ENCODE data around the gene PAQR7.

Gene PAQR7

DNA sequence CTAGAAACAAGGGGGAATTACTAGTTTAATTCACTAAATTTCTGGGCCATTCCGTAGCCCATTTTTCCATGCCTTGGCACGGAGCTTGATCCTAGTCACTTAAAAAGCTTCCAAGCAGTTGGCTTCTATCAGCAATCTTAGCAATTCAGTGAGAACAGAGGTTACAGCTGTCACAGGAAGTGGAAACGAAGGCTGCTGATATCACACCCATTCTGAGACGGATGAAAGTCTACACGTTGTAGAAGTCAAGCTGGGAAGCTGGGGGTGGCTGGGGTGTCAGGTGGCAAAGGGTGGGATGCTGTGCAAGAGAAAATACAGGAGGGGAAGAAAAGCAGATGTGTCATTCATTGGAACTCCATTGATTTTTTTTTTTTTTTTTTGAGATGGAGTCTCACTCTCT, 42.5 kb upstream of the PAQR7 start:
- TF ChIP-seq EGR1 (IDR thresholded peaks at IDR 0.05) (no peak), YY1 (IDR thresholded peaks at IDR 0.05; ENCODE audit: low read depth) (no peak), FOXM1 (IDR thresholded peaks at IDR 0.05; ENCODE audit: borderline replicate concordance, low read depth) (no peak), TEAD4 (IDR thresholded peaks at IDR 0.05) (no peak), EP300 (IDR thresholded peaks at IDR 0.05; ENCODE audit: borderline replicate concordance) (no peak), TAF1 (IDR thresholded peaks at IDR 0.05; ENCODE audit: low read depth) (no peak), ZBTB7A (IDR thresholded peaks at IDR 0.05; ENCODE audit: low read depth) (no peak), CREB1 (IDR thresholded peaks at IDR 0.05; ENCODE audit: low read depth) (no peak), RAD21 (IDR thresholded peaks at IDR 0.05; ENCODE audit: low read depth) (no peak), NFIC (IDR thresholded peaks at IDR 0.05) (no peak), TCF12 (IDR thresholded peaks at IDR 0.05; ENCODE audit: low read depth) (no peak), CEBPB (IDR thresholded peaks at IDR 0.05) (no peak)
- TF ChIP-seq, protein P1, sequence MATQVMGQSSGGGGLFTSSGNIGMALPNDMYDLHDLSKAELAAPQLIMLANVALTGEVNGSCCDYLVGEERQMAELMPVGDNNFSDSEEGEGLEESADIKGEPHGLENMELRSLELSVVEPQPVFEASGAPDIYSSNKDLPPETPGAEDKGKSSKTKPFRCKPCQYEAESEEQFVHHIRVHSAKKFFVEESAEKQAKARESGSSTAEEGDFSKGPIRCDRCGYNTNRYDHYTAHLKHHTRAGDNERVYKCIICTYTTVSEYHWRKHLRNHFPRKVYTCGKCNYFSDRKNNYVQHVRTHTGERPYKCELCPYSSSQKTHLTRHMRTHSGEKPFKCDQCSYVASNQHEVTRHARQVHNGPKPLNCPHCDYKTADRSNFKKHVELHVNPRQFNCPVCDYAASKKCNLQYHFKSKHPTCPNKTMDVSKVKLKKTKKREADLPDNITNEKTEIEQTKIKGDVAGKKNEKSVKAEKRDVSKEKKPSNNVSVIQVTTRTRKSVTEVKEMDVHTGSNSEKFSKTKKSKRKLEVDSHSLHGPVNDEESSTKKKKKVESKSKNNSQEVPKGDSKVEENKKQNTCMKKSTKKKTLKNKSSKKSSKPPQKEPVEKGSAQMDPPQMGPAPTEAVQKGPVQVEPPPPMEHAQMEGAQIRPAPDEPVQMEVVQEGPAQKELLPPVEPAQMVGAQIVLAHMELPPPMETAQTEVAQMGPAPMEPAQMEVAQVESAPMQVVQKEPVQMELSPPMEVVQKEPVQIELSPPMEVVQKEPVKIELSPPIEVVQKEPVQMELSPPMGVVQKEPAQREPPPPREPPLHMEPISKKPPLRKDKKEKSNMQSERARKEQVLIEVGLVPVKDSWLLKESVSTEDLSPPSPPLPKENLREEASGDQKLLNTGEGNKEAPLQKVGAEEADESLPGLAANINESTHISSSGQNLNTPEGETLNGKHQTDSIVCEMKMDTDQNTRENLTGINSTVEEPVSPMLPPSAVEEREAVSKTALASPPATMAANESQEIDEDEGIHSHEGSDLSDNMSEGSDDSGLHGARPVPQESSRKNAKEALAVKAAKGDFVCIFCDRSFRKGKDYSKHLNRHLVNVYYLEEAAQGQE (IDR thresholded peaks at IDR 0.05; ENCODE audit: low read depth): no peak
- TF ChIP-seq, protein P2, sequence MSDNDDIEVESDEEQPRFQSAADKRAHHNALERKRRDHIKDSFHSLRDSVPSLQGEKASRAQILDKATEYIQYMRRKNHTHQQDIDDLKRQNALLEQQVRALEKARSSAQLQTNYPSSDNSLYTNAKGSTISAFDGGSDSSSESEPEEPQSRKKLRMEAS (IDR thresholded peaks at IDR 0.05): no peak
- TF ChIP-seq, protein P3, sequence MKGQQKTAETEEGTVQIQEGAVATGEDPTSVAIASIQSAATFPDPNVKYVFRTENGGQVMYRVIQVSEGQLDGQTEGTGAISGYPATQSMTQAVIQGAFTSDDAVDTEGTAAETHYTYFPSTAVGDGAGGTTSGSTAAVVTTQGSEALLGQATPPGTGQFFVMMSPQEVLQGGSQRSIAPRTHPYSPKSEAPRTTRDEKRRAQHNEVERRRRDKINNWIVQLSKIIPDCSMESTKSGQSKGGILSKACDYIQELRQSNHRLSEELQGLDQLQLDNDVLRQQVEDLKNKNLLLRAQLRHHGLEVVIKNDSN (IDR thresholded peaks at IDR 0.05): no peak

DNA sequence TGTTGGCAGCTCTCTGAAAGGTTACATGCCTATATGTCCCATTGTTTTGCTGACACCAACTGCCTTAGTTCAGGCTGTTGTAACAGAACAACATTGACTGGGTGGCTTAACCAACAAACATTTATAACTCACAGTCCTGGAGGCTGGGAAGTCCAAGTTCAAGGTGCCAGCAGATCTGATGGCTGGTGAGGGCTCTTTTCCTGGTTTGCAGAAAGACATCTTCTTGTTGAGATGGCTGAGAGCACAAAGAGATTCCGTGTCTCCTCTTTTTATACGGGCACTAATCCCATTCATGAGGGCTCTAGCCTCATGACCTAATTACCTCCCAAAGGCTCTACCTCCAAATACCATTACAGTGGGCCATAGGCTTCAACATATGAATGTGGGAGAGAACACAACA, 41.0 kb upstream of the PAQR7 start:
- TF ChIP-seq TCF12 (IDR thresholded peaks at IDR 0.05; ENCODE audit: low read depth) (no peak), RAD21 (IDR thresholded peaks at IDR 0.05; ENCODE audit: low read depth) (no peak), FOXM1 (IDR thresholded peaks at IDR 0.05; ENCODE audit: borderline replicate concordance, low read depth) (no peak), CREB1 (IDR thresholded peaks at IDR 0.05; ENCODE audit: low read depth) (no peak), EGR1 (IDR thresholded peaks at IDR 0.05) (no peak), CEBPB (IDR thresholded peaks at IDR 0.05) (no peak), ZBTB7A (IDR thresholded peaks at IDR 0.05; ENCODE audit: low read depth) (no peak), TAF1 (IDR thresholded peaks at IDR 0.05; ENCODE audit: low read depth) (no peak), TEAD4 (IDR thresholded peaks at IDR 0.05) (no peak), YY1 (IDR thresholded peaks at IDR 0.05; ENCODE audit: low read depth) (no peak), NFIC (IDR thresholded peaks at IDR 0.05) (no peak), EP300 (IDR thresholded peaks at IDR 0.05; ENCODE audit: borderline replicate concordance) (no peak)
- TF ChIP-seq, protein P1 (IDR thresholded peaks at IDR 0.05; ENCODE audit: low read depth): no peak
- TF ChIP-seq, protein P3 (IDR thresholded peaks at IDR 0.05): no peak
- TF ChIP-seq, protein P2 (IDR thresholded peaks at IDR 0.05): no peak

DNA sequence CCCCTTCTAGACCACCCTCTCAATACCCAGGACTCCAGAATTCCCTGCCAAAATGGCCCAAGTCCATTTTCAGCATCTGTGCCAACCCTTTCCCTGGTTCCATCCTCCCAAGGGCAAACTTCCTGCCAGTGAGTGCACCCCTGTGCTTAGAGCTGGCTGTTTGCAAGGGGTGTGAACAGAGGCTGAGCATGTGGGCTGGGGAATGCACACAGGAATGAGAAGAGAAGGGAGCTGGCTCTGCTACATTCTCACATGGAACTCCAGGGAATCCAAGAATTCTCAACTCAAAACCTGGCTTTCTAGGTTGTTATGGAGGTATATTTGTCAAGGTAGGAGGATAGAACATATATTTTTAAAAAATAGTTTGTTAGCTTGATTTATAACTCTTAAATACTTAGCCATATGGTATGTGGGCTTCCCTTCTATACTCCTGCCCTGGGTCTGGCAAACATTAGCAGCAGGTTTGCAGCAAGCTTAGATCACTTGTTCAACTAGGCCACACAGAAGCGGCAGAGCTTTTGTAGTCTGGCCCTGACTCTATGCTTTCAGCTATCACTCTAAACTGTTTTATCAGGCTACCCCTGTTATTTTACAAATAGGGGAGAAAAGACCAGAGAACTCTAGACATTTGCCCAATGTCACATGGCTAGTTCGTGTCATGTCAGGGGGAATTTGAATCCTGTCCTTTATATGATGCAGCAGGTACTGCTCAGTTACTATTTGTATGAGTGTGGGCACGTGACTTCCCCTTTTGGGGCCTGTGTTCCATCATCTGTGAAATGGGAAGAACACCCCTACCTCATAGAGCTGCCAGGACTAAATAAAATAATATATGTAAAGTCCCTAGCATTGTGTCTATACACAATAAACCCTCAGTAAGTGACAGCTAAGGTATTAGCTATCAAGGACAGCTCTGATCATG, 38.8 kb upstream of the PAQR7 start:
- TF ChIP-seq, protein P2 (IDR thresholded peaks at IDR 0.05): 0 out of 2 replicates have a peak, but pooled peaks have one; percentile 24
- TF ChIP-seq ZBTB7A (IDR thresholded peaks at IDR 0.05; ENCODE audit: low read depth): no peak

DNA sequence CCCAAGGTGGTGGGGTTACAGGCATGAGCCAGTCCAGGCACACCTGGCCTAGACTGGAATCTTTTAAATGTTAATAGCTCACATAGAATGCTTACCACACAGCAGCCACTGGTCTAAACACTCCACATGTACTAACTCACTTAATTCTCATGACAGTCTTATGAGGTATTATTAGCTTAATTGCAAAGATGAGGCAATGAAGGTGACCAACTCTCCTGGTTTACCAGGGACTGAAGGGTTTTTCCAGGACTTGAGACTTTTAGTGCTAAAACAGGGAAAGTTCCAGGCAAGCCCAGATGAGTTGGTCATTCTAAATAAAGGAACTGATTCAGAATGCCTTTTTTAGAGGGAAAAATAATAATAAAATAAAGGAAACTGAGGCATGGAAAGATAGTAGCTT, 37.7 kb upstream of the PAQR7 start:
- TF ChIP-seq EGR1 (IDR thresholded peaks at IDR 0.05): no peak

DNA sequence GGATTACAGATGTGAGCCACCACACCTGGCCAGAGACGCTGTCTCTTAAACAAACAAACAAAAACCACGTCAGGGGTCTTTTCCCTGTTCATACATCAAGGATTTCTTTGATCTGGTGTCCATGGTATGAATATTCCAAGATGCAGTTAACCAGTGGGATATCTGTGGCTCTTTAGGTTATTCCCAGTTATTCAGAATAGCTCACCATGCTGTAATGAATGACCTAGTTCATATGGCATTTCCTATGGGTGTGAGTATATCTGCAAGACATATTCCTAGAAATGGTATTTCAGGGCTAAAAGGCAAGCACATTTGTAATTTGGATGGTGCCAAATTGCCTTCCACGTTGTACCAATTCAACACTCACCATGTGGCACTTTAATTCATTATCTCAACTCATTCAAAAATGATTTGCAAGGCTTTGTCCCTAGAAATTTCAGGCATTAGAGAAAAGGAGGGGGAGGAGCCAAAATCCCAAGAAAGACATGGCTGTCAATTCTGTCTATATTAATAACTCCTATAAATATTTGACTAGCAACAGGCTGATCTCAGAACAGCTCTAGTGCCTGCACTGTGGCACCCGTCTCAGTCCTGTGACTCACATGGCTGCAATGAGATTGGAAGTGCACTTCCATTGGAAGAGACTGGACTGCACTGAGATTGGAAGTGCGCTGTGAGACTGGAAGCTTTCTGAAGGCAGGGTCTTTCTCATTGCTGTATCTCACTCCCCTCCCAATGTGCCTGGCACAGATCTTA, 36.7 kb upstream of the PAQR7 start:
- TF ChIP-seq, protein P1 (IDR thresholded peaks at IDR 0.05; ENCODE audit: low read depth): no peak
- TF ChIP-seq RAD21 (IDR thresholded peaks at IDR 0.05; ENCODE audit: low read depth) (no peak), NFIC (IDR thresholded peaks at IDR 0.05) (no peak), TEAD4 (IDR thresholded peaks at IDR 0.05) (no peak), CREB1 (IDR thresholded peaks at IDR 0.05; ENCODE audit: low read depth) (no peak), TAF1 (IDR thresholded peaks at IDR 0.05; ENCODE audit: low read depth) (no peak), EP300 (IDR thresholded peaks at IDR 0.05; ENCODE audit: borderline replicate concordance) (no peak), YY1 (IDR thresholded peaks at IDR 0.05; ENCODE audit: low read depth) (no peak), TCF12 (IDR thresholded peaks at IDR 0.05; ENCODE audit: low read depth) (no peak), FOXM1 (IDR thresholded peaks at IDR 0.05; ENCODE audit: borderline replicate concordance, low read depth) (no peak), ZBTB7A (IDR thresholded peaks at IDR 0.05; ENCODE audit: low read depth) (no peak), CEBPB (IDR thresholded peaks at IDR 0.05) (no peak), EGR1 (IDR thresholded peaks at IDR 0.05) (no peak)
- TF ChIP-seq, protein P3 (IDR thresholded peaks at IDR 0.05): no peak
- TF ChIP-seq, protein P2 (IDR thresholded peaks at IDR 0.05): no peak
